K562 treated with DMSO at 1 percent for 24 hours (cell line): ENCODE measurements around the gene INHBE. TPM values are rescaled to one million over a fixed set of nuclear protein-coding genes. Genes with fewer than 3 reads are reported as not detected.

ENCODE experiments used
- total RNA-seq: library from RNA; unstranded; fragments of 300-600 nt; gene quantifications from 2 replicates; pipeline ENCODE4 v1.2.3, GENCODE V29; 2022; ENCODE audit warnings: low read depth; ENCODE audit not compliant: insufficient read depth

Gene INHBE, protein sequence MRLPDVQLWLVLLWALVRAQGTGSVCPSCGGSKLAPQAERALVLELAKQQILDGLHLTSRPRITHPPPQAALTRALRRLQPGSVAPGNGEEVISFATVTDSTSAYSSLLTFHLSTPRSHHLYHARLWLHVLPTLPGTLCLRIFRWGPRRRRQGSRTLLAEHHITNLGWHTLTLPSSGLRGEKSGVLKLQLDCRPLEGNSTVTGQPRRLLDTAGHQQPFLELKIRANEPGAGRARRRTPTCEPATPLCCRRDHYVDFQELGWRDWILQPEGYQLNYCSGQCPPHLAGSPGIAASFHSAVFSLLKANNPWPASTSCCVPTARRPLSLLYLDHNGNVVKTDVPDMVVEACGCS
- total RNA-seq, result 63.1 and 79.5 TPM in 2 replicates

DNA sequence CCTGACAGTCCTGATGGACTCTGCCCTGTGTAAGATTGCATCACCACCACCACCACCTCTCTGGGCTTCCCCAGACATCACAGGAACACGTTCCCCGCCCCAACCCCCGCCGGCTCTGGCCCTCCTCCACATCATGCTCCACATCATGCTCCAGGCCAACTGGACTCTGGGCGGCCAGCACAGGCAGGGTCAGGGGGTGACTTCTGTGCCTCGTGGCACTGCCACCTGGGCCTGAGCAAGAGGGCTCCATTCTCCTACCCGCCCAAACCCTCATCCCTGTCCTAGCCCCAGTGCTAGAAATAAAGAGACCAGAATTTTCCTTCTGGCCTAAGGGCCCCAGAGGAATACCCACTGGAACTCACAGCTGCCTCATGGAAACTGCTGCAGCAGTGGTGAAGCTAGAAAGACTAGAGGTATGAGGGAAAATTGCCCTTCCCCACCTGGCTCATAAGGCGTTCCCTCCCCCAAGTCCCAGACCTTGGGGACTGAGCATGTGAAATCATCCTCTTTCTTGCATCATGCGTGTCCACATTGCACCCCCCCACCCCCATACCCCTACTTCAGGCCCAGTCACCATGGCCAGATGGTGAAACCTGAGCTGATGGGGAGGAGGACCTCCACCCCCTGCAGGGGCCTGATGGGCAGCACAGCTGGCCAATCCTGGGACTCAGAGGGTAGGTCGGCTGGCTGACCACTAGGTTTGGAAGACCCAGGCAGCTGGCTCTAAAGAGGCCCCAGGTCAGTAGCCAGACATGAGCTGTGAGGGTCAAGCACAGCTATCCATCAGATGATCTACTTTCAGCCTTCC lies at the start of gene INHBE:
Gene INHBE (plus strand): TSS at position 742 of the 808 bp plus-strand sequence. CDS start 230 bp downstream, outside the sequence.

DNA sequence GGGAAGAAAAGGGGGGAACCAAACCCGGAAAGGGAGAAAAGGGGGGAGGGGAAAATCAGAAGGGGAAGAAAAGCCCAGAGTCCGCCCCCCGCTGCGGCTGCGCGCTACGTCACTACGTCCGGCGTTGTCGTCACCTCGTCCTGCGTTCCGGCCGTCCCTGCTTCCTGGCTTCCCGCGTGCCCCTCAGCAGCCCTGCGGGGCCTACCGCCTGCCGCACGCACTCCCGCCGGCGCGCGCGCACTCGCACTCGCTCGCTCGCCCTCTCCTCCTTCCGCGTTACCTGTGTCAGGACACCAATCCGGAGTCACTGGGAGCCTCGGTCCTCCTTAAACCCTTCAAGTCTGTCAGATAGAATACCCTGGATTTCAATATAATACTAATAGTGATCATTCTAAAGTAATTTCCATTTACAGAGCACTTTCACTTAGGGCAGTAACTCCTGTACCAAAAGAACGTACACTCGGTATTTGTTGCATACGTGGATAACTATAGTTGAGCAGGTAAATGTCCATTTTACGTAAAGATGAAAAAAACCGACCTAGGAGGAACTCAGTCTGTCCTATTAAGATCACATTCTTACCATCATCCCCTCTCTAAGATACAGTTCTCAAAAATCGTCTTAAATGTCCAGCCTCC lies 24.1 kb upstream of the INHBE start, which contains the start of gene R3HDM2:
Gene R3HDM2 (minus strand): TSS at position 113 of the 636 bp plus-strand sequence. CDS start 120,615 bp downstream, outside the sequence.

DNA sequence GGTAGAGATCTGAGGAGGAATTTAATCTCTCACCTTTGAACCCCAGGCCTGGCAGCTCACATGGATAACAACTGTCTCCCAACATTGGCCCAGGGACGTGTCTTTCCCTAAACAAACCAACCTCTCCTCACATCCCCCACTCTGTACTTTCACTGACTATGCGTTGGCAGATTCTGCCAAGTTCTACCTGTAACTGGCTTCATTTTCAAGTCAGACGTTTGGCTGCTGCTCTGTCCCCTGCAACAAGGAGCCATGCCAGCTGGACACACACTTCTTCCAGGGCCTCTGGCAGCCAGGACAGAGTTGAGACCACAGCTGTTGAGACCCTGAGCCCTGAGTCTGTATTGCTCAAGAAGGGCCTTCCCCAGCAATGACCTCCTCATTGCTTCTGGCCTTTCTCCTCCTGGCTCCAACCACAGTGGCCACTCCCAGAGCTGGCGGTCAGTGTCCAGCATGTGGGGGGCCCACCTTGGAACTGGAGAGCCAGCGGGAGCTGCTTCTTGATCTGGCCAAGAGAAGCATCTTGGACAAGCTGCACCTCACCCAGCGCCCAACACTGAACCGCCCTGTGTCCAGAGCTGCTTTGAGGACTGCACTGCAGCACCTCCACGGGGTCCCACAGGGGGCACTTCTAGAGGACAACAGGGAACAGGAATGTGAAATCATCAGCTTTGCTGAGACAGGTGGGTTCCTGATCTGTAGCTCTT lies 20.4 kb upstream of the INHBE start, which contains the start of gene INHBC:
Gene INHBC (plus strand): TSS at position 268 of the 707 bp plus-strand sequence. CDS start 103 bp downstream, at position 371.

DNA sequence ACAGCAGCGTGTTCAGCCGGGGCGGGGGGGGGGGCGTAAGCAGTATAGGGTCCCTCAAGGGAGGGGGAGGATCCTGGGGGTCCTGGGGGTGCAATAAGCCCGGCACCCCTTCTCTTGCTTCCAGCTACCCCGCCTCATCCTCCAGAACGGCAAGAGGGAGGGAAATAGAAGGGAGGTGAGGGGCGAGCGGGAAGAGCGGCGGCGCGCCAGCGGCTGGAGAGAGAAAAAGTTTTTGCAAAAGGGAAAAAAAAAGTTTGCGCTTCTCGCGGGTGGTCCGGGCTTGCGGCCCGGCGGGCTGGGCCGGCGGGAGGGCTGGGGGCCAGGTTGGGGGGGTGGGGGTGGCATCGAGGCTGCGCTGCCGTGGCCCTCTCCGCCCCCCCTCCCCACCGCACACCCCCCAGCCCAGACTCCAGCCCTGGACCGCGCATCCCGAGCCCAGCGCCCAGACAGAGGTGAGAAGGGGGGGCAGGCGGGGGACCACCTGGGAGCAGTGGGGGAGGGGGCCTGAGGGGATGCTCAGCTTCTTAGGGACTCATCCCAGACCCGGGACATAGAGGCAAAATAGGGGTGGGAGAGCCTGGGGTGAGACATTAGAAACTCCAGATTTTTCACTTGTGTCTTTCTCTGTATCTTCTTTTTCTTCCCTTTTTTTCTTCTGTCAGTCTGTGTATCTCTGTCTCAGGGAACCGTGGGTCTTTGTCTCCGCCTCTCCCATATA lies 4.8 kb downstream of the INHBE start, which contains the start of gene GLI1:
Gene GLI1 (plus strand): TSS at position 36 of the 718 bp plus-strand sequence. CDS start 3,907 bp downstream, outside the sequence.

DNA sequence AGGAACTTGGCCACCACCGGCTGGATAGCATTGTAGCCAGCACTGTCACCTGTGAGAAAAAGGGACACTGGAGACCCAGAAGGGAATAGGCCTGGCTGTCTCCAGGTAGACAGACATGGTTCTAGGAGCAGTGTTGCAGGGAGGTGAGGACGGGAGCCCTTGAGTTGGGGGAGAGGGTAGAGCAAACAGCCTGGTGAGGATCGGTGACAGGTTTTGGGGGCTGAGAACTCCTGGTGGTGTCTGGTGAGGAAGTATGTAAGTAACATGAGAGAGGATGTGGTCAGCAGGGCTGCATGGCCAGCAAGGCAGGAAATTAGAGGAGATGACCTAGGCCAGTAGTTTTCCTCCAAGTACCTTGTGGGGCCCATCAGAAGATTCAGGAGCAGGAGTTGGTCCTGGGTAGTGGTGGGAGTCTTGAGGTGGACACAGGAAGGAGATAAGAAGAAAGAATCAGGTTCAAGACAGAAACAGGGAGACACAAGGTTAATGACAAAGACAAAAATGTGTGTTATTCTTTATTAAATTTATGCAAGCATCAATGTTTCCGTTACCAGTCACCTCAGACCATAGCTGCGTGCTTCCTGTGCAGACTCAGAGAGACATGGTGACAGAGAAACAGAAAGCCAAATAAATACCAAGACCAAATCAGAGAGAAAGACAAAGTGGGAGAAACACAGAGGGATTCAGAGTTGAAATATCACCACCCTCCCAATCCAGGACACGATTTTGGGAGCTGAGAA lies 24.4 kb downstream of the INHBE start, which contains the start of gene ARHGAP9:
Gene ARHGAP9 (minus strand): TSS at position 491 of the 740 bp plus-strand sequence. CDS start 460 bp downstream, at position 31.

DNA sequence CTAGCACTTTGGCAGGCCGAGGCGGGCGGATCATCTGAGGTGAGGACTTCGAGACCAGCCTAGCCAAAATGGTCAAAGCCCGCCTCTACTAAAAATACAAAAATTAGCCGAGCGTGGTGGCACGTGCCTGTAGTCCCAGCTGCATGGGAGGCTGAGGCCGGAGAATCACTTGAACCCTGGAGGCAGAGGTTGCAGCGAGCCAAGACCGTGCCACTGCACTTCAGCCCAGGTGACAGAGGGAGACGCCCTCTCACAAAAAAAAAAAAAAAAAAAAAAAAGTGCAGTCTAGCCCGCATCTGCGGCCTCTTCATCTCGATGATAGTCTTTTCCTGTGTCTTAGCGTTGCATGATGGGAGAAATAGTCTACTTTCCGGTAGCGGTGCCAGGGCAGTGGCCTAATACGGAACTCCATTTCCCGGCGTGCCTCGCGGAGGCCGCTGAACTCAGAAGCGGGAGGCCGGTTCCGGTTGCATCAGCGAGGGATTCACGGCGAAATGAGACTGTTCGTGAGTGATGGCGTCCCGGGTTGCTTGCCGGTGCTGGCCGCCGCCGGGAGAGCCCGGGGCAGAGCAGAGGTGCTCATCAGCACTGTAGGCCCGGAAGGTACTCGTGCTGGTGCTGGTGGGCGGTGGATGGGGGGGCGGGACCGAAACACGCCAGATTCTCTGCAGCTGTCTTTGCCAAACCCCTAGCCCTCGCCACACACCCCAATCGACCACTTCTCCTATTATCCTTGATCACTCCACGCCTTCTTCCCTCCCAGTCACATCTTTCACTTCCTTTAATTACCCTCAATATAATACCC lies 32.7 kb downstream of the INHBE start, which contains the start of gene MARS1:
Gene MARS1 (plus strand): TSS at position 472 of the 805 bp plus-strand sequence. CDS start 23 bp downstream, at position 495.

Other genes with a start within 250 kb of the INHBE start
- gene NXPH4, start 238.5 kb upstream of the INHBE start, total RNA-seq, result 11.3 and 12.4 TPM in 2 replicates
- gene SHMT2, start 225.6 kb upstream of the INHBE start, total RNA-seq, result 518 and 537 TPM in 2 replicates
- gene STAC3, start 204.1 kb upstream of the INHBE start, total RNA-seq, result 5.2 and 7.9 TPM in 2 replicates
- gene R3HDM2, start 24.3 kb upstream of the INHBE start, total RNA-seq, result 23.0 and 24.6 TPM in 2 replicates
- 0.27 and 0.32 TPM in 2 replicates for gene INHBC, start 20.5 kb upstream of the INHBE start, total RNA-seq
- gene GLI1, start 4.5 kb downstream of the INHBE start, total RNA-seq, result 0.80 and 2.3 TPM in 2 replicates
- 7.9 and 8.7 TPM in 2 replicates for gene ARHGAP9, start 24.6 kb downstream of the INHBE start, total RNA-seq
- 479 TPM in 2 replicates for gene MARS1, start 32.8 kb downstream of the INHBE start, total RNA-seq
- gene DDIT3, start 65.2 kb downstream of the INHBE start, total RNA-seq, result 196 and 208 TPM in 2 replicates
- 26.8 and 32.7 TPM in 2 replicates for gene MBD6, start 67.5 kb downstream of the INHBE start, total RNA-seq
- gene DCTN2, start 91.9 kb downstream of the INHBE start, total RNA-seq, result 184 and 186 TPM in 2 replicates
- 11.0 and 12.9 TPM in 2 replicates for gene KIF5A, start 94.7 kb downstream of the INHBE start, total RNA-seq
- 34.6 and 38.6 TPM in 2 replicates for gene PIP4K2C, start 135.9 kb downstream of the INHBE start, total RNA-seq
- gene DTX3, start 149.5 kb downstream of the INHBE start, total RNA-seq, result not detected in 2 replicates
- 16.4 and 17.6 TPM in 2 replicates for gene ARHGEF25, start 156.1 kb downstream of the INHBE start, total RNA-seq
- 67.2 and 69.6 TPM in 2 replicates for gene B4GALNT1, start 177.9 kb downstream of the INHBE start, total RNA-seq
- gene OS9, start 238.8 kb downstream of the INHBE start, total RNA-seq, result 291 and 302 TPM in 2 replicates